Stimulated activated naive B cell treated with anti-CD40 and anti-IgM and Interleukin-4, amounts not matched to agents 10 μg/mL and 1 μg/mL and 100 μg/mL, for 72 hours (primary cell): ENCODE results near the gene MYADML2.
"Not testable (repeated sequence)": the region's sequence is repeated elsewhere in the genome, so short reads cannot be mapped to it uniquely, and the experiment has no call there.

Source experiments
- ATAC-seq, 2 donors: fragments of 150-1000 bp; cut with Tn5 transposase; replicated peaks; 2 replicates each; pipeline ENCODE4 v1.10.0; 2021; ENCODE audit warnings: moderate library complexity in 1 of 2
- DNase-seq: peaks from one replicate; pipeline ENCODE4 v3.0.0; 2021
- H3K27ac Mint-ChIP-seq: one replicate; pipeline ENCODE4 v1.8.0; 2022; ENCODE audit warnings: mild to moderate bottlenecking, mixed read lengths
- H3K27me3 Mint-ChIP-seq, 2 donors: one replicate each; pipeline ENCODE4 v1.8.0; 2022; ENCODE audit warnings: mixed read lengths in 2 of 2
- H3K36me3 Mint-ChIP-seq, 2 donors: one replicate each; pipeline ENCODE4 v1.8.0; 2022; ENCODE audit warnings: mixed read lengths in 2 of 2, mild to moderate bottlenecking in 1 of 2
- H3K4me1 Mint-ChIP-seq, 2 donors: one replicate each; pipeline ENCODE4 v1.8.0; 2022; ENCODE audit warnings: mixed read lengths in 2 of 2, mild to moderate bottlenecking in 1 of 2
- H3K4me3 Mint-ChIP-seq, 2 donors: one replicate each; pipeline ENCODE4 v1.8.0; 2022; ENCODE audit warnings: mild to moderate bottlenecking in 2 of 2, mixed read lengths in 2 of 2, moderate library complexity in 1 of 2
- H3K9me3 Mint-ChIP-seq, 2 donors: one replicate each; pipeline ENCODE4 v1.8.0; 2022; ENCODE audit warnings: mixed read lengths in 2 of 2, mild to moderate bottlenecking in 1 of 2

The MYADML2 gene

DNA sequence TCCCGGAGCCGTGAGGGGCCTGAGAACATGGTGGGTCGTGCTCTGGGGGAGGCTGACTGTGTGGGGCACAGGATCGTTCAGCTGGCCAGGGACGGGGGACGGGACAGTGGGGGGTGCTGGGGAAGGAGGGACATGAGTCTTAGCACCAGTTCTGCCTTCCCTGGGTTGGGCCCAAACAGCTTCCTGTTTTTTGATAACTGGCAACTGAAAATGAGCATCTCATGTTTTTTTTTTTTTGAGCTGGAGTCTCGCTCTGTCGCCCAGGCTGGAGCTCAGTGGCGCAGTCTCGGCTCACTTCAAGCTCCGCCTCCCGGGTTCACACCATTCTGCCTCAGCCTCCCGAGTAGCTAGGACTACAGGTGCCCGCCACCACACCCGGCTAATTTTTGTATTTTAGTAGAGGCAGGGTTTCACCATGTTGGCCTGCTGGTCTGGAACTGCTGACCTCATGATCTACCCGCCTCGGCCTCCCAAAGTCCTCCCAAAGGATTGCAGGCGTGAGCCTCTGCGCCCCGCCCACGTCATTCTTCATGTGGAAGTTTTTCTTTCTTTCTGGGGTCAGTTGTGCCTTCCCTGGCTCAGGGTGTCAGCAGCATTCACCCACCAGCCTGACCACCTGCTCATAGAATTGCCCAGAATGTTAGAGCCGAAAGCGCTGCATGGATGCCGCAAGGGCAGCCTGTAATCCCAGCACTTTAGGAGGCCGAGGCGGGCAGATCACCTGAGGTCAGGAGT, 36.8 kb upstream of the MYADML2 start:
- Mint-ChIP-seq H3K27ac (no peak overlapping the region), H3K4me3 (no peak overlapping the region), H3K4me1 (peaks cover 32 to 33% of the 10 kb centered on the region in 2 donors), H3K9me3 (no peaks in the 10 kb centered on the region), H3K27me3 (no peaks in the 10 kb centered on the region), H3K36me3 (peaks cover 38 to 55% of the 10 kb centered on the region in 2 donors)
- DNase-seq: no peak
- peak; percentile 6 to 34 for ATAC-seq

DNA sequence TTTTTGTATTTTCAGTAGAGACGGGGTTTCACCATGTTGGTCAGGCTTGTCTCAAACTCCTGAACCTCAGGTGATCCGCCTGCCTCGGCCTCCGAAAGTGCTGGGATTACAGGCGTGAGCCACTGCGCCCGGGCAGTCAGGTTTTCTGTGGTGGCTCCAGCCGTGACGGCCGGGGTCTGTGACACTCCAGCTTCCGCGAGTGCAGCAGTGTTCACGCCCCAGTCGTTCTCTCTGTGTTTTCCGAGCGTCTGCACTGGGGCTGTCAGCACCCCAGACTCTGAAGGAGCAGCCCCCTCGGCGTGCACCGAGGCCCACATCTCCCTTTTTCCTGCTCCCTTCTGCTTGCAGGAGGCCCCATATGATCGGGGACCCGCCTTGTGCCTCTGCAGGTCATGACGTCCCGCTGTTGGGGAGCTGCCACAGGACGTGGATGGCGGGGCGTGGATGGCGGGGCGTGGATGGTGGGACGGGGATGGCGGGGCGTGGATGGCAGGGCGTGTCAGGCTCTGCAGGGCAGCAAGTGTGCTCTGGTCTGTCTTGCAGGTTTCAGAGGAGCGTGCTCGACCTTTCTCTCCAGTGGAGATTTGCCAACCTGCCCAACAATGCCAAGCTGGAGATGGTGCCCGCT, 36.1 kb upstream of the MYADML2 start:
- DNase-seq (no peak), ATAC-seq (no peak)
- Mint-ChIP-seq H3K27ac (peak overlapping the region; percentile 14), H3K27me3 (no peaks in the 10 kb centered on the region), H3K9me3 (no peaks in the 10 kb centered on the region), H3K4me3 (no peak overlapping the region), H3K4me1 (peaks cover 38 to 39% of the 10 kb centered on the region in 2 donors), H3K36me3 (peaks cover 35 to 53% of the 10 kb centered on the region in 2 donors)

DNA sequence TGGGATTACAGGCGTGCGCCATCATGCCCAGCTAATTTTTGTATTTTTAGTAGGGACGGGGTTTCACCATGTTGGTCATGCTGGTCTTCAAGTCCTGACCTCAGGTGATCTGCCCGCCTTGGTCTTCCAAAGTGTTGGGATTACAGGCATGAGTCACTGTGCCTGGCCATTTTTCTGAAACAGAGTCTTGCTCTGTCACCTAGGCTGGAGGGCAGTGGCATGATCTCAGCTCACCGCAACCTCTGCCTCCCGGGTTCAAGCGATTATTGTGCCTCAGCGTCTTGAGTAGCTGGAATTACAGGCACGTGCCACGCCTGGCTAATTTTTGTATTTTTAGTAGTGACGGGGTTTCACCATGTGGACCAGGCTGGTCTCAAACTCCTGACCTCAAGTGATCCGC, 34.5 kb upstream of the MYADML2 start:
- Mint-ChIP-seq H3K36me3 (peaks cover 30 to 42% of the 10 kb centered on the region in 2 donors), H3K4me1 (peaks cover 36 to 47% of the 10 kb centered on the region in 2 donors)
- H3K4me3 Mint-ChIP-seq, ATAC-seq, H3K9me3 Mint-ChIP-seq, H3K27ac Mint-ChIP-seq, DNase-seq, H3K27me3 Mint-ChIP-seq: not testable (repeated sequence)

DNA sequence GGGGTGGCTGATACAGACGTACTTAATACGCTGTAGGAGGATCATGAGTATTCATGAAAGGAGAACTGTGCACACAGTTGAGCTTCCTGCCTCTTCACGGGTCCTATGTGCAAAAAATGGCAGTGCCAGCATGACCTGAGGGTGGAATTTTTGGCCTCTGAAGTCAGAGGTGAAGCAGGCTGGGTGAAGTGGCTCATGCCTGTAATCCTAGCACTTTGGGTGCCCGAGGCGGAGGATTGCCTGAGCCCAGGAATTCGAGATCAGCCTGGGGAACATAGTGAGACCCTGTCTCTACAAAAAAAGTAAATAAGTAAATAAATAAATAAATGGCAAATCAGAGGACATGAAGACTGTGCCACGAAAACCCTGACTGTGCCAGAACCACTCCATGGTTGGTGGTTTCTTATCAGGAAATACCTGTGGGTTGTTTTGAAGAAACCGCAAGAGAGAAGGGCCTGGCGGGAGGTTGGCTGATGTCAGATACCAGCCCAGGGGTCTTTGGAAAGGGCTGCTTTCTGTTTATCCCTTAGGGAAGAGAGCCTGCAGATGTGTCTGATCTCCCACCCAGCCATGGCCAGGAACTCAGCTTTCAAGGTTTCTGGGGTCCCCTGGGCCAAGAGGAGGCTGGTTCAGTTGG, 33.8 kb upstream of the MYADML2 start:
- H3K9me3 Mint-ChIP-seq: no peaks in the 10 kb centered on the region
- H3K27ac Mint-ChIP-seq: no peak overlapping the region
- DNase-seq (no peak), ATAC-seq (no peak)
- H3K27me3 Mint-ChIP-seq: no peaks in the 10 kb centered on the region
- H3K36me3 Mint-ChIP-seq: peaks cover 27 to 38% of the 10 kb centered on the region in 2 donors
- H3K4me3 Mint-ChIP-seq: no peak overlapping the region
- peaks cover 40 to 53% of the 10 kb centered on the region in 2 donors for H3K4me1 Mint-ChIP-seq

DNA sequence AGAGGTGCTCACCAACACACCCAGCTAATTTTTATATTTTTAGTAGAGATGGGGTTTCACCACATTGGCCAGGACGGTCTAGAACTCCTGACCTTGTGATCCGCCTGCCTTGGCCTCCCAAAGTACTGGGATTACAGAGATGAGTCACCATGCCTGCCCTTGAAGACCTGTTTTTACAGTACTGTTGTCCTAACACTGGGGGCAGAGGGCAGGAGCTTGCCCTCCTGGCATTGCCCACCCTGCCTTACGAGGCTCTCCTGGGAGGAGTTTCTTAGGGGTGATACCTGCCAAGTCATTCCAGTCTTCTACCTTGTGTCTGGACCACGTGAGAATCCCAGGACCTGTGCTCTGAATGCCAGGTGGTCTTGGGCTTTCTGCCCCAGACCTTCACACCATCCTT, 33.1 kb upstream of the MYADML2 start:
- DNase-seq (no peak), ATAC-seq (no peak)
- no peak overlapping the region for H3K4me3 Mint-ChIP-seq
- peaks cover 21 to 31% of the 10 kb centered on the region in 2 donors for H3K36me3 Mint-ChIP-seq
- H3K9me3 Mint-ChIP-seq: no peaks in the 10 kb centered on the region
- H3K27me3 Mint-ChIP-seq: no peaks in the 10 kb centered on the region
- H3K4me1 Mint-ChIP-seq: peaks cover 39 to 53% of the 10 kb centered on the region in 2 donors
- H3K27ac Mint-ChIP-seq: no peak overlapping the region

DNA sequence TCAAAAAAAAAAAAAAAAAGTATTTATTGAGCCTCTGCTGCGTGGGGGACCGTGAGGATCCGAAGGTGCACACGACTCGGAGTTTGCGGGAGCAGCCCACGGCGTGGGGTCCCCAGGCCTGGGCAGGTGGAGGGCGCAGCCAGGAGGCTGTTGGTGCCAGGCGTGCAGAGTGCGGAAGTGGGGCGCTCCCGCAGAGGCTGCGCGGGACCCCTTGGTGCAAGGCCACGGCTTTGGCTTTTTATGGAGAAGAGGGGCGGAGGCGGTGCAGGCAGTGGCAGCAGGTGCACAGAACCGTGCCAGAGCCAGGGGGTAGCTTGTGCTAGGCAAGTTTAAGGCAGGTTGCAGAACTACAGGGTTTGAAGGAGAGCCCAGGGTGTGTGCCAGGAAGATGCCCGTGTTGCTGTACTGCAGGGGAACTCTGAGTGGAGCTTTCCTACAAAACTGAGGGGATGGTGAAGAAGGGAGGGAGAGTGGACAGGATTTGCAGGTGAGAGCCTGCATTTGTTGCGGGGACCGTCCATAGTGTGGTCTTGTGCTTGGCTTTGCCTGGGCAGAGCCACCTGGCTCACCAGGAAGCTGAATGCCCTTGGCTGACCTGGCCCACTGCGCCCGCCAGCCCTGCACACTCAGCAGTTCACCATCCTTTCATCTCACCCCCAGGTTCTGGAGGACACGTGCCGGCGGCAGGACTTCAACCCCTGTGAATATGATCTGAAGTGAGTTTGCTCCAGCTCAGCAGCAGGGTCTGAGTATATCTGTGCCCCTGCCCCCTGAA, 31.7 kb upstream of the MYADML2 start:
- H3K36me3 Mint-ChIP-seq: peaks cover 16 to 27% of the 10 kb centered on the region in 2 donors
- H3K27ac Mint-ChIP-seq: peak overlapping the region; percentile 57
- DNase-seq (no peak), ATAC-seq (no peak)
- no peaks in the 10 kb centered on the region for H3K9me3 Mint-ChIP-seq
- peaks cover 0 to 4% of the 10 kb centered on the region in 2 donors for H3K27me3 Mint-ChIP-seq
- peaks cover 36 to 53% of the 10 kb centered on the region in 2 donors for H3K4me1 Mint-ChIP-seq
- peak overlapping the region; percentile 78 to 99 for H3K4me3 Mint-ChIP-seq

DNA sequence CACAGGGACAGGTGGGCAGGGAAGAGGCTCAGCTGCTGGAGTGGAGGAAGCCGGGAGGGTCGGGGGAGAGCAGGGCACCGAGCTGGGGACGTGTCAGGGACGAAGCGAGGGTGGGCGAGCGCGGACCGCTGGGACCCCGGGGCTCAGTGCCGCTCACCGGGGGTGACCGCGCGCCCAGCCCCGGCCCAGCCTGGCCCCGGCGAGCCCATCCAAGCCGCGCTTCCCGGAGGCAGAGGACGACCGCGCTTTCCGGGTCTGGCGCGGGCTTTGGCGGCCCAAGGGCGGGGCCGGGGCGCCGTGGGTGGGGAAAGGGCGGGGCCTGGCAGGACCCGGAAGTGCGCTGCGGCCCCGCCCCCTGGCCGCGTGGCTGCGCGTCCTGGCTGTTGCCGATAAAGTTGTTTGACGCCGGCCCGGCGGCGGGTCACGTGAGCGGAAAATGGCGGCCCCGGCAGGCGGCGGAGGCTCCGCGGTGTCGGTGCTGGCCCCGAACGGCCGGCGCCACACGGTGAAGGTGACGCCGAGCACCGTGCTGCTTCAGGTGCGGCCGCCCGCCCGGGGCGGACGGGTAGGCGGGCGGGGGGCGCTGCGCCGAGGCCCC, 30.3 kb upstream of the MYADML2 start, which contains the start of gene ASPSCR1:
ASPSCR1 (plus strand) TSS at position 419 of the 598 bp plus-strand sequence; CDS start at position 437, 18 bp downstream.
- Mint-ChIP-seq H3K4me3 (peak within 1 kb of the TSS; percentile 99 to 100), H3K9me3 (no peaks in the 10 kb centered on the region), H3K27ac (peak within 1 kb of the TSS; percentile 99), H3K4me1 (peaks cover 28 to 44% of the 10 kb centered on the region in 2 donors), H3K36me3 (peaks cover 10 to 15% of the 10 kb centered on the region in 2 donors), H3K27me3 (peaks cover 0 to 4% of the 10 kb centered on the region in 2 donors)
- ATAC-seq: peak; percentile 87 to 95
- DNase-seq: peak; percentile 86

DNA sequence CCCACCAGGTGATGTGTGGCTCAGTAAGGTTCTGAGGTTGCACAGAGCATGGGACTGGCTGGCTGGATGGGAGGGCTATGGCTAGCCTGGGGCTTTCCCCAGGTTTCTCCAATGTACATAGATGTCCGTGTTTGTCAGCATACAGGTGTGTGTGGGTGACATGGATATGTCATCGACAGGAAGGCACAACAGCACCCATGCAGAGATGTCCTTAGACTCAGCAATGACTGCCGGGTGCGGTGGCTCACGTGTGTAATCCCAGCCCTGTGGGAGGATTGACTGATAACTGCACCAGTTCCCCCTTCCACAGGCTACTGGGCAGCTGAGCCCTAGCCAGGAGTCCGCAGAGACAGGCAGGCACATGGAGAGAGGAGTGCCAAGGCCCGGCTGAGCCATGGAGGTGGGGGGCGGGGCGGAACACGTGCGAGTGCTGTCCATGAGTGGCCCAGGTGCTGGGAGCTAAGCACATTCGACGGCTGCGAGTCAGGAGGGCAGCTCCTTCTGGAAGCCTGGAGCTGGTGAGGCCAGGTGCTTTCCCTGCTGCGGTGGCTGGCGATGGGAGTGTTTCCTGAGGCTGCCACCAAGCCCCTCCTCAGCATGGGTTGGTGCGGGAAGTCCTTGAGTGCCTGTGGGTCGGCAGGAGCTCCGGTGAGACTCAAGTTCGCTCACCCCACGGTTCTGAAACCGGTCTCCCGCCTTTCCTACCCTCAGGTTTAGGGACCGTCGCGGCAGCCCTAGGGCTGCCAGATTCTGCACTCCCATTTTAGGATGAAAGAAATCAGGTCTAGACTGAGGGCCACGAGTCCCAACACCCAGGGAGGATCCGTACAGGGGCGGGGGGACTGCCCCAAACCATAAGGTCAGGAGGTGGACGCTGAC, 29.5 kb upstream of the MYADML2 start:
- ATAC-seq: peak; percentile 20 to 34
- Mint-ChIP-seq H3K27ac (peak overlapping the region; percentile 99), H3K9me3 (no peaks in the 10 kb centered on the region), H3K4me1 (peaks cover 26 to 44% of the 10 kb centered on the region in 2 donors), H3K36me3 (peaks cover 9 to 14% of the 10 kb centered on the region in 2 donors), H3K4me3 (peak overlapping the region; percentile 99 to 100), H3K27me3 (peaks cover 0 to 4% of the 10 kb centered on the region in 2 donors)
- no peak for DNase-seq

DNA sequence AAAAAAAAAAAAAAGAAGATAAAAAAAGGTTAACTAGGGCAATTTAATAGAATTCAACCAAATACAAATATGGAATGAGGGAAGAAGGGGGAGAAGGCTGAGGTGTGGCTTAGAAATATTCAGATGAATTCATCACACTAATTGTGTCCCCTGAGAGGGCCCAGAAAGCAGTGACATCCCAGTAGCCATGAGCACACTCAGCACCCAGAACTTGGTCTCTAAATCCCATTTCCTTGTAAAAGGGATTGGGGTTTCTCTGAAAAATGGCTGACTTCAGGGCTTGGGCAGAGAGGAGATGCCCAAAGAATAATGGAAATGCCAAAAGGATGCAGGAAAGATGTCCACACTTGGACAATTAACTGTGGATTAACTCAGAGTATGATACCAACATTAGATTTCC, 26.4 kb upstream of the MYADML2 start:
- H3K9me3 Mint-ChIP-seq: no peaks in the 10 kb centered on the region
- H3K36me3 Mint-ChIP-seq: no peaks in the 10 kb centered on the region
- peaks cover 10 to 18% of the 10 kb centered on the region in 2 donors for H3K4me1 Mint-ChIP-seq
- H3K27ac Mint-ChIP-seq: no peak overlapping the region
- no peak for ATAC-seq
- H3K4me3 Mint-ChIP-seq: no peak overlapping the region
- no peak for DNase-seq
- peaks cover 0 to 4% of the 10 kb centered on the region in 2 donors for H3K27me3 Mint-ChIP-seq

DNA sequence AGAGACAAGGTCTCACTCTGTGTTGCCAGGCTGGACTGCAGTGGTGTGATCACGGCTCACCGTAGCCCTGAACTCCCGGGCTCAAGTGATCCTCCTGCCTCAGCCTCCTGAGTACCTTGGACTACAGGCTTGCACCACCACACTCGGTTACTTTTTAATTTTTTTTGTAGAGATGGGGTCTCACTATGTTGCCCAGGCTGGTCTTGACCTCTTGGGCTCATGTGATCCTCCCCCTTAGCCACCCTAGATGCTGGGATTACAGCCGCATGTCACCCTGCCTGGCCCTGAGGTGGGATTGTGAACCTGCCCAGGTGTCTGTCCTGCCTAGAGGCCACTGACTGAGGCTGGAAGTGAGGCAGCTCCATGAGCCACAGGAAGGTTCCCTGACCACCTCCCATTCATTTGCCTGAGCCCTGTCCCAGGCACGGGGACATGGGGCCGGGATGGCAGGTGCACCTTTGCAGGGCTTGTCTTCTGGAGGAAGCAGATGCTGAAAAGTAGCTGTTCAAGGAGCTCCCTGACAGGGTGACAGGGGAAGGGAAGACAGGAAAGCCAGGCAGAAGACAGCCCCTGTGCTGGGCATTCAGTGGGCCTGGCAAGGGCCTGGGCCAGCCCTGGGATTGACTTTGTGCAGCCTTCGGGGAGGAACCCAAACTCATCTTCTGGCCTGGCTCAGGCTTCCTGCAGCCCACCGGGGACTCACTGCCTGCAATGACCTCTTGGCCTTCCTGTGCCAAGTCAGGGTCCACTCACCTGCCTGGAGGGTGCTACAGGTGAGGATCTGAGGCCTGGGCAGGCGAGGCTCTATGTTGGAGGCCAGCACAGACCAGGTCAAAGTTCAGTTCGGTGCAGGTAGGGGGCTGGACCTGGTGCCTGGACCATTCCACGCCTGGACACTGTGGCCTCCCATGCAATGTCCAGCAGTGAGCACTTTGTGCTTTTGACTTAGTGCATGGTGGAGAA, 22.1 kb upstream of the MYADML2 start:
- no peak overlapping the region for H3K4me3 Mint-ChIP-seq

DNA sequence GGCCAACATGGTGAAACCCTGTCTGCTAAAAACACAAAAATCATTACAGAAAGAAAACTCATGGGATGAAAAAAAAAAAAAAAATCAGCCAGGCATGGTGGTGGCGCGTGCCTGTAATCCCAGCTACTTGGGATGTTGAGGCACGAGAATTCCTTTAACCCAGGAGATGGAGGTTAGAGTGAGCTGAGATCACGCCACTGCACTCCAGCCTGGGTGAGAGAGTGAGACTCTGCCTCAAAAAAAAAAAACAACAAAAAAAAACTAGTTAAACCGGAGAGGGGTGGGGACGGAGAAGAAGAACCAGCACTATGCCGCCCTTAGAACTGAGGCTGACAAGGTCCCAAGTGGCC, 21.3 kb upstream of the MYADML2 start:
- peak overlapping the region; percentile 81 for H3K27ac Mint-ChIP-seq
- H3K4me3 Mint-ChIP-seq: peak overlapping the region; percentile 62 to 74
- peaks cover 13 to 20% of the 10 kb centered on the region in 2 donors for H3K27me3 Mint-ChIP-seq
- ATAC-seq: no peak
- peaks cover 10 to 28% of the 10 kb centered on the region in 2 donors for H3K4me1 Mint-ChIP-seq
- no peak for DNase-seq
- no peaks in the 10 kb centered on the region for H3K36me3 Mint-ChIP-seq
- no peaks in the 10 kb centered on the region for H3K9me3 Mint-ChIP-seq

More for the DNA sequence above, 22.1 kb upstream of the MYADML2 start:
- H3K4me1 Mint-ChIP-seq: peaks cover 10 to 28% of the 10 kb centered on the region in 2 donors
- H3K27me3 Mint-ChIP-seq: peaks cover 7 to 12% of the 10 kb centered on the region in 2 donors
- no peaks in the 10 kb centered on the region for H3K36me3 Mint-ChIP-seq
- DNase-seq: no peak
- no peaks in the 10 kb centered on the region for H3K9me3 Mint-ChIP-seq
- H3K27ac Mint-ChIP-seq: no peak overlapping the region
- no peak for ATAC-seq
